ENCODE data around the gene CKS1B.
"Not testable (repeated sequence)": the region's sequence is repeated elsewhere in the genome, so short reads cannot be mapped to it uniquely, and the experiment has no call there.

Gene CKS1B

GRCh38 chr1:154988058-154988954 is 13.8 kb downstream of the CKS1B start:
- DNase-seq = no peak

GRCh38 chr1:154989195-154989860 is 14.8 kb downstream of the CKS1B start:
- DNase-seq = no peak

DNA sequence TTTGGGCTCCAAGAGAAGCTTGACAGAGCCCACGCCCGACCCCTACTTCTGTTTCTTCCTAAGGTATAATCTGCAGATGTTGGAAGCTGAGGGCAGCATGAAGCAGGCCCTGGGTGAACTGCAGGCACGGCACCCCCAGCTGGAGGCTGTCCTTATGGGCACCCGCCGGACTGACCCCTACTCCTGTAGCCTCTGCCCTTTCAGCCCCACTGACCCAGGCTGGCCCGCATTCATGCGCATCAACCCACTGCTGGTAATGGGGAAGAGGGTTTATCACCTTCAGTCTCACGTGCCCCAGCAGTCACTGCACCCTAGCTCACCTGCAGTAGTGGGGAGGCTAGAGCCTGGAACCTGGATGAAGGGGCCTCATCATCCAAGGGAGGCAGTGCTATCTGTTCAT is 15.8 kb downstream of the CKS1B start:
- no peak for DNase-seq

DNA sequence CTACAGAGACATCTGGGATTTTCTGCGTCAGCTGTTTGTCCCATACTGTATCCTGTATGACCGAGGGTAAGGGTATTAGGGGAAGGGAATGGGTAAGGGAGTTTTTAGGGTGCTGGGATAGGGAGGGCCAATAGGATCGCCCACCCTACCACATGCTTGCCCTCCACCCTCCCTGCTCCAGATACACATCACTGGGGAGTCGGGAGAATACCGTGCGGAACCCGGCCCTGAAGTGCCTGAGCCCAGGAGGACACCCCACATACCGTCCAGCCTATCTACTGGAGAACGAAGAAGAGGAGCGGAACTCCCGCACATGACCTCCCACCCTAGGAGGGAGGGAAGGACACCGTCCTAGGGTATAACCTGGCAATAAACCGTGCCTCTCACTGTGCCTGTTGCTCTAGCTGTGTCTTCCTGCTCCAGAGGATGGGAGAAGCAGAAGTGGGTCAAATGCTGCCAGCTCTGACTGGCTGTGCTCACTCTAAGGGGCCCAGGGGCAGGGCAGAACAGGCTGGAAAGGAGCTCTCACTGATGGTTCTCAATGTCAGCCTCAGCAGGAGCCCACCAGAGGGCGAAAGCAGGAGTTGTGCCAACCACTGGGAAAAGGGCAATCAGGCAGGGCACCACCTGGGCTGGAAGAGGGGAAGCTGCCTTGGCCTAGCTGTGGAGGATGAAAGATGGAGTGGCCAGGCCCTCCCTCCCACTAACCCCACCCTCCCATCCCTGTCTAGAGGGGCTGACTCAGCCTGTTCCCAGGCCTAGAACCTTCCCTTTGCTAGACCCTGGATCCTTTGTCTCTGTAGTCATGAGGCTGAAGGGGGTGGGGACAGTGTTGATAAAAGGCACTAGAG is 18.5 kb downstream of the CKS1B start:
- DNase-seq = no peak

DNA sequence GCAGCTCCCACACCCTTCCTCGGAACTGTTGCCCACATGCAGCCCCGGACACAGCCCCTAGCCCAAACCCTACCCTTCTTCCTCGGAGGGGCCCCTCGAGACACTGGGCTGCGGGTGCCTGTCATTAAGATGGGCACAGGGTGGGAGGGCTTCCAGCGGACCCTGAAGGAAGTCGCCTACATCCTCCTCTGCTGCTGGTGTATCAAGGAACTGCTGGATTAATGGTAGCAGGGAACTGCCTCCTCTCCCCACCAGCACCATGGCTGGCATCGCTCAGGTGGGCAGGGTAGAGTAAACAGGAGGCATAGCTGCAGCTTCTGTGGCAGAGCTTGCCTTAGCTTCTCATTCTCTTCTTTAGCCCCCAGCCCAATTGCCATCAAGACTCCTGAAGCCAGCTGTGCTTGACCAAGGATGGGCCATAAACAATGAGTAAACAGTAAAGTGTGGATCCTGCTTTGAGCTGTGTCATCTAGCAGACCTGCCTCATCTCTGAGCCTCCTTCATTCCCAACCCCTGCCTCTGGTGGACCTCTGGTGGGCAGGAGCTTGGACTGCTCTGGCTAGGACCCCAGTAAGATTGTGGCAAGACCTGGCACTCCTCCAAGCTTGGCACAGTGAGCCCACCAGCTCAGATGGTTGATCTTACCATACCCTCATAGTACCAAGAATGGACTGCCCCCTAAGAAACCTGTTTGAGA is 19.2 kb downstream of the CKS1B start, which contains the start of gene LENEP:
LENEP (plus strand) TSS at position 15 of the 697 bp plus-strand sequence; CDS start at position 37, 22 bp downstream.
- DNase-seq = no peak

DNA sequence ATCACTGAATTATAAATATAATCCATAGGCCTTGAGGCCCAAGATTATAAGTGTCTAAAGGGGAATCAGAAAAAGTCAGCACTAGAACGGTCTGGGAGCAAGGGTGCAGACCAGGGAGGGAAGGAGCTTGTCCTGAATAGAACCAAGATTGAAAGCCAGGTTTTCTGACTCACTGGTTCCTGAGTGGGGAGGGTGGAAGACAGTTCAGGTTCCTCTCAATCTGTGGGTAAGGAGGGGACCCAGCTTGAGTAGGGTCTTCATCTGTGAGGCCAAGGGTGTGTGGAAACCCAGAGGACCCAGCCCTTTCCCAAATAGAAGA is 19.7 kb downstream of the CKS1B start:
- DNase-seq = no peak

GRCh38 chr1:154994591-154994990 is 20.1 kb downstream of the CKS1B start:
- no peak for DNase-seq

DNA sequence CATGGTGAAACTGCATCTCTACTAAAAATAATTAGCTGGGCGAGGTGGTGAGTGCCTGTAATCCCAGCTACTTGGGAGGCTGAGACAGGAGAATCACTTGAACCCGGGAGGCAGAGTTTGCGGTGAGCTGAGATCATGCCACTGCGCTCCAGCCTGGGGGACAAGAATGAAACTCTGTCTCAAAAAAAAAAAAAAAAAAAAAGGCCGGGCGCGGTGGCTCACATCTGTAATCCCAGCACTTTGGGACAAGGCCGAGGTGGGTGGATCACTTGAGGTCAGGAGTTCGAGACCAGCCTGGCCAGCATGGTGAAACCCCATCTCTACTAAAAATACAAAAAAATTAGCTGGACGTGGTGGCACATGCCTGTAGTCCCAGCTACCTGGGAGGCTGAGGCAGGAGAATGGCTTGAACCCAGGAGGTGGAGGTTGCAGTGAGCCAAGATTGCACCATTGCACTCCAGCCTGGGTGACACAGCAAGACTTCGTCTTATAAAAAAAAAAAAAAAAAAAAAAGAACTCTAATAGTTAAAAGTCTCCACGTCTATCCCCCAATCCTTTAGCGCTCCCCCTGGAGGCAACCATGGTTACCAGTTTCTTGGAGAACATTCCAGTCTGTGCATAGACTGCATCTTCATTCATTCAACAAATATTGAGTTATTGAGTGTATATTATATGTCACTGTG is 21.0 kb downstream of the CKS1B start:
- DNase-seq = not testable (repeated sequence)

- DNase-seq = no peak
Measured at GRCh38 chr1:154996966-154997701, 22.7 kb downstream of the CKS1B start.

GRCh38 chr1:154998201-154998780 is 23.8 kb downstream of the CKS1B start:
- no peak for DNase-seq

GRCh38 chr1:154998818-154999570 is 24.5 kb downstream of the CKS1B start:
- DNase-seq = no peak

GRCh38 chr1:154999571-155000410 is 25.3 kb downstream of the CKS1B start:
- no peak for DNase-seq

DNA sequence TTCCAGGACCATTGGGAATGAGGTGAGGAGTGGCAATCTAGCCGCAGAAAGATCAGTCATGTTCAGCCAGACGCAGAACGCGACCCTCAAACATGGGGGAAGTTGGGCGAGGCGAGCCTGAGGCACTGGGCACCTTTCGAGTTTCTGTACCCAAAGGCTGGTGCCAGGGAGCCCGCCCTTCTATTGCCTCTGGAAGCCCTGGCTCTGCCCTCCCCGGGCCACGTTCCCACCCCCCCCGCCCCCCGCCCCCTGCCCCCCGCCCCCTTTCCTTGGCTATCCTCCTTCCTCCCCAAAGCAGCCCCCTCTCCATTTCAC is 25.9 kb downstream of the CKS1B start:
- no peak for DNase-seq

DNA sequence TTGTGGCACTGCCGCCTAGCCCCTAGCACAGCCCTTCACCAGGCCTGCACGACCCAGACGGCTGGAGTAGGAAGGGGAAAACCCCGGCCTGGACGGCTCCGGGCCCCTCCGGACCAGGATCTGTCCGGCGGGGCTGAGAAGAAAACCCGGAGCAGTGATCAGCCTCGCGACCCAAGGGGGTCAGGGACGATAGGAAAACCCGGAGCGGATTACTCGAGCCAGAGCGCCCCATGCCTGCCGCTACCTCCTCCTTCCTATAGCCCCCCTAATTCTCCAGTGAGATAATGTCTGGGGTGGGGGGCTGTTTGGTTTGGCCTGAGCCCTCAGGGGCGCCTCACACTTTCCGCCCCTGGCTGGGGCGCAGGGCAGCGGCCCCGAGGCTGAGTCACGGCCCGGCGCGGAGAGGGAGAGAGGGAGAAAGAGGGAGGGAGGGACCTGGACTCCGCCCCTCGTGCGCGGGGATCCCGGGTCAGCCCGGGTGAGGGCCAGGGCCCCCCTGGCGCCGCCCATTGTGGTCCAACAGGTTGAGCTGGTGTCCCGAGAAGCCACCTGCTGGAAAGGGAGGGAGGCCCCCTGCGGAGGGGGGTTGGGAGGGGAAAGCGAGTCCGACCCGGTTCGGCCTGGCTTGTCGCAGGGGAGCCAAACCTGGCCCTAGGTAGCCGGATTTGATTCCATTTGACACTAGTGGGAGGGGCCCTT is 26.4 kb downstream of the CKS1B start:
- peak; percentile 86 for DNase-seq

- DNase-seq = no peak
Measured at GRCh38 chr1:155001425-155001674, 26.9 kb downstream of the CKS1B start.

DNA sequence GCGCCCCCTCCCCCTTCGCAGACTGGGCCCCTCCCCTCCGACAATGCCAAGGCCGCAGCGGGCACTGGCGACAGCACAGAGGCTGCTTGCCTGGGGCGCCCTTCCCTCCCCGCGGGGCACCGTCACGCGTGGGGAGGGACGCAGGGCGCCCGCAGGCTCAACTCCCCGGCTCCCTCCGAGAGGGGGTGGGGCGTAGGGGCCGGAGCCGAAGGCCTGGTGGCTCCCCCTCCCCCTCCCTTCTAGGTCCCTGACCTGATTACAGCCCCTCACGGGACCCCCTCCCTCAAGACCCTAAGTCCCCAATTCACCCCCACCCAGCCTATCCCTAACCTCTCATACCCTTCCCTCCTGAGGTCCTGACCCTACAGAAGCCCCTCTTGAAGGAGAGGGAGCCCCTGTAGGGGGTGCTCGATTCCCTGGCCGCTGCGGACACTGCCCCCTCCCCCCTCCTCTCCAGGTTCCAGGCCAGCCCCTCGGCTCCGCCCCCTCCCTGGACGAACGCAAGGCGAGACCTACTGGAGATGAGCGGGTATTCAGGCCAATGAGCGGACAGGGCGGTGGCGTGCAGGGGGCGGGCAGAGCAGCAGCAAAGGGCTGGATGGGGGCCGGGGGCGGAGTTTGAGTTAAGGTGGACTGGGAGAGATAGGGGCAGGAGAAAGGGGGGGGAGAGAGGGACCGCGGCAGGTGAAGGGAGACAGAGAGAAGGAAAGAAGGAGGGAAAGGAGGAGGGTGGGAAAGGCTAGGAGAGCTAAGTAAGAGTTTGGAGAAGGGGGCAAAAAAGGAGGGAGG is 27.4 kb downstream of the CKS1B start:
- DNase-seq = peak; percentile 99

DNA sequence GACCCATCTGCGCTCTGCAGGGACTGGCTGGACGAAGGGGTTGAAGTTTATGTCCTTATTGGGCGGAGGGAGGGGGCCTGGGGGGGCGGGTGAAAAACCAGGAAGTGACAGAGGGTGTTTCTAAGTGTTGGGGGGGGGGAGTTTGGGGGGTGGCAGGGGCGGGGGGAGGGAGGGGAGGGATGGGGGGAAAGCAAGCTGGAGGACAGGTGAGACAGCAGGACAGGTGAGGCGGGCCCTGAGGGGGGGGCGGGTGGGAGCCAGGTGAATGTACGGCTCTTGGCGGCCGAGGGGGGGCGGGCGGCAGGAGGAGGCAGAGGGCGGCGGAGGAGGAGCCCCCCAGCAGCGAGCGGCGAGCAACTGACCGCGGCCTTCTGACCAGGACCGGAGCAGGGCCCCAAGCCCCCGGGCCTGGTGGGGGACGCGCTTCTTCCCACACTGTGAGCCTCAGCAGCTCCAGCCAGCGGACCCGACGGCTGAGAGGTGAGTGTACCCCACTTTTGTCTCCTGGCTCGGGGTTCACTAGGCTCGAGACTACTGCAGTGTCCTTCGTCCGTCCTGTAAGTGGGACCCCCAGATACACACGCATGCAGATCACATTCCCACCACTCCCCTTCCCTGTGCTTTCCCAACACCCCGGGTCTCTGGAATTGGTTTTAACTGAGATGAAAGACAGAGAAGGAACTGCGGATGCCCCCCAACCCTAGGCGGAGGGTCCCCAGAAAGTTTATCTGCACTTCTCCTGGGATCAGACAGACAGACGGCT is 28.2 kb downstream of the CKS1B start, which contains the start of gene ZBTB7B:
ZBTB7B (plus strand) TSS at position 339 of the 763 bp plus-strand sequence. CDS start 11,859 bp downstream, outside the sequence.
- no peak for DNase-seq

Measured in NCI-H1092 (cell line).